ENCODE data around the gene IL37. TPM values are rescaled to one million over a fixed set of nuclear protein-coding genes. Genes with fewer than 3 reads are reported as not detected.

IL37 gene
- total and polyA plus RNA-seq, 7 donors, result 1.3 TPM; not detected in 6

- Histone ChIP-seq H3K4me1 (no peaks in the 10 kb centered on the region), H3K4me3 (no peak overlapping the region), H3K36me3 (no peaks in the 10 kb centered on the region), H3K27me3 (no peaks in the 10 kb centered on the region), H3K27ac (no peak overlapping the region), H3K9me3 (no peaks in the 10 kb centered on the region)
- 68 to 77% methylated on average over 7 of the region's 7 CpGs for WGBS, 2 donors
- intact Hi-C loops (cut with DNase I), result no loop called here
- TF ChIP-seq POLR2AphosphoS5 (IDR thresholded peaks at IDR 0.05) (no peak), EP300 (IDR thresholded peaks at IDR 0.05) (no peak), CTCF (IDR thresholded peaks at IDR 0.05) (no peak), POLR2A (IDR thresholded peaks at IDR 0.05) (no peak)
- DNase-seq, result no peak
Measured at GRCh38 chr2:112915300-112916144, 4.6 kb downstream of the IL37 start.

- no peak for DNase-seq
- Histone ChIP-seq H3K4me1 (no peaks in the 10 kb centered on the region), H3K36me3 (no peaks in the 10 kb centered on the region), H3K27me3 (no peaks in the 10 kb centered on the region), H3K27ac (no peak overlapping the region), H3K4me3 (no peak overlapping the region), H3K9me3 (no peaks in the 10 kb centered on the region)
- intact Hi-C loops (cut with DNase I), result no loop called here
- TF ChIP-seq POLR2AphosphoS5 (IDR thresholded peaks at IDR 0.05) (no peak), POLR2A (IDR thresholded peaks at IDR 0.05) (no peak), CTCF (IDR thresholded peaks at IDR 0.05) (no peak), EP300 (IDR thresholded peaks at IDR 0.05) (no peak)
- WGBS, 2 donors, result 50 to 55% methylated on average over 3 of the region's 3 CpGs
Measured at GRCh38 chr2:112916145-112916571, 5.2 kb downstream of the IL37 start.

GRCh38 chr2:112916625-112917247 is 5.8 kb downstream of the IL37 start:
- H3K4me1 ChIP-seq, result no peaks in the 10 kb centered on the region
- 81 to 83% methylated on average over 4 of the region's 4 CpGs for WGBS, 2 donors
- no peaks in the 10 kb centered on the region for H3K27me3 ChIP-seq
- no peak overlapping the region for H3K4me3 ChIP-seq
- intact Hi-C loops (cut with DNase I), result no loop called here
- no peak for TF ChIP-seq POLR2AphosphoS5 (IDR thresholded peaks at IDR 0.05)
- TF ChIP-seq POLR2A (IDR thresholded peaks at IDR 0.05), result no peak
- TF ChIP-seq CTCF (IDR thresholded peaks at IDR 0.05), result no peak
- no peak for TF ChIP-seq EP300 (IDR thresholded peaks at IDR 0.05)
- DNase-seq, result no peak
- no peak overlapping the region for H3K27ac ChIP-seq
- no peaks in the 10 kb centered on the region for H3K9me3 ChIP-seq
- H3K36me3 ChIP-seq, result no peaks in the 10 kb centered on the region

GRCh38 chr2:112917856-112918255 is 6.9 kb downstream of the IL37 start:
- intact Hi-C loops (cut with DNase I), result no loop called here
- 95 to 97% methylated on average over 5 of the region's 5 CpGs for WGBS, 2 donors
- H3K4me1 ChIP-seq, result no peaks in the 10 kb centered on the region
- no peak overlapping the region for H3K27ac ChIP-seq
- no peaks in the 10 kb centered on the region for H3K9me3 ChIP-seq
- TF ChIP-seq EP300 (IDR thresholded peaks at IDR 0.05) (no peak), CTCF (IDR thresholded peaks at IDR 0.05) (no peak)
- no peak overlapping the region for H3K4me3 ChIP-seq
- H3K27me3 ChIP-seq, result no peaks in the 10 kb centered on the region
- no peak for DNase-seq
- H3K36me3 ChIP-seq, result no peaks in the 10 kb centered on the region
